Panc1 (cell line): Measurements from ENCODE around the gene PCDHGA6.

Experiments used
- POLR2AphosphoS5 ChIP-seq: IDR thresholded peaks from 2 replicates; pipeline ENCODE4 v1.6.1; 2012; ENCODE audit warnings: mild to moderate bottlenecking, low read depth, low read length, moderate library complexity
- TCF7L2 ChIP-seq: IDR thresholded peaks from 2 replicates; pipeline ENCODE4 v1.6.1; 2011; ENCODE audit warnings: mild to moderate bottlenecking, low read depth, low read length, inconsistent platforms
- TF ChIP-seq, protein P1 (sequence below): fragments of 450-650 bp; IDR thresholded peaks from 2 replicates; pipeline ENCODE4 v1.5.1; 2017; ENCODE audit warnings: mild to moderate bottlenecking
- TF ChIP-seq, protein P2 (sequence below), 2 experiments: IDR thresholded peaks; 2 replicates each; pipeline ENCODE4 v1.6.1; 2011 to 2012; ENCODE audit warnings: low read depth in 2 of 2, control low read depth in 1 of 2, low read length in 1 of 2, mild to moderate bottlenecking in 1 of 2, moderate library complexity in 1 of 2; ENCODE audit not compliant: insufficient read depth in 1 of 2

DNA sequence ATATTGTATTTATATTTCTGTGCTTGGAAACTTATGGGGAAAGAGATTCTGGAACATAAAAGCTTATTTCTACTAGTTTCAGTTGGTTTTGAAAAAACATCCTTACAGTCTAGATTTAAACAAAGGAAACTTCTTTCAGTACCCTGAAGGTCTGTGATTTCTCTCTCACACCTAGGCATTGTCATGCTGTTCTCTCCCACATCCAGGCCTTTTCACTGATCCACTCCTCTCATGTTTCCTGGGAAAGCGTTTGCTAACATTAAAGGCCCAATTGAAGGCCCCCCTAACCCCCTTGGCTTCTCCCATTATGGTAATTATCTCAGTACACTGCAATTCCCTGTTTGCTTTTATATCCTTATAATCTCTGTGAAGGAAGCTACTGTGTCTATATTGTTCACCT is 30.9 kb upstream of the PCDHGA6 start:
- TF ChIP-seq, protein P1, sequence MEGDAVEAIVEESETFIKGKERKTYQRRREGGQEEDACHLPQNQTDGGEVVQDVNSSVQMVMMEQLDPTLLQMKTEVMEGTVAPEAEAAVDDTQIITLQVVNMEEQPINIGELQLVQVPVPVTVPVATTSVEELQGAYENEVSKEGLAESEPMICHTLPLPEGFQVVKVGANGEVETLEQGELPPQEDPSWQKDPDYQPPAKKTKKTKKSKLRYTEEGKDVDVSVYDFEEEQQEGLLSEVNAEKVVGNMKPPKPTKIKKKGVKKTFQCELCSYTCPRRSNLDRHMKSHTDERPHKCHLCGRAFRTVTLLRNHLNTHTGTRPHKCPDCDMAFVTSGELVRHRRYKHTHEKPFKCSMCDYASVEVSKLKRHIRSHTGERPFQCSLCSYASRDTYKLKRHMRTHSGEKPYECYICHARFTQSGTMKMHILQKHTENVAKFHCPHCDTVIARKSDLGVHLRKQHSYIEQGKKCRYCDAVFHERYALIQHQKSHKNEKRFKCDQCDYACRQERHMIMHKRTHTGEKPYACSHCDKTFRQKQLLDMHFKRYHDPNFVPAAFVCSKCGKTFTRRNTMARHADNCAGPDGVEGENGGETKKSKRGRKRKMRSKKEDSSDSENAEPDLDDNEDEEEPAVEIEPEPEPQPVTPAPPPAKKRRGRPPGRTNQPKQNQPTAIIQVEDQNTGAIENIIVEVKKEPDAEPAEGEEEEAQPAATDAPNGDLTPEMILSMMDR: no peak
- TF ChIP-seq, protein P2, sequence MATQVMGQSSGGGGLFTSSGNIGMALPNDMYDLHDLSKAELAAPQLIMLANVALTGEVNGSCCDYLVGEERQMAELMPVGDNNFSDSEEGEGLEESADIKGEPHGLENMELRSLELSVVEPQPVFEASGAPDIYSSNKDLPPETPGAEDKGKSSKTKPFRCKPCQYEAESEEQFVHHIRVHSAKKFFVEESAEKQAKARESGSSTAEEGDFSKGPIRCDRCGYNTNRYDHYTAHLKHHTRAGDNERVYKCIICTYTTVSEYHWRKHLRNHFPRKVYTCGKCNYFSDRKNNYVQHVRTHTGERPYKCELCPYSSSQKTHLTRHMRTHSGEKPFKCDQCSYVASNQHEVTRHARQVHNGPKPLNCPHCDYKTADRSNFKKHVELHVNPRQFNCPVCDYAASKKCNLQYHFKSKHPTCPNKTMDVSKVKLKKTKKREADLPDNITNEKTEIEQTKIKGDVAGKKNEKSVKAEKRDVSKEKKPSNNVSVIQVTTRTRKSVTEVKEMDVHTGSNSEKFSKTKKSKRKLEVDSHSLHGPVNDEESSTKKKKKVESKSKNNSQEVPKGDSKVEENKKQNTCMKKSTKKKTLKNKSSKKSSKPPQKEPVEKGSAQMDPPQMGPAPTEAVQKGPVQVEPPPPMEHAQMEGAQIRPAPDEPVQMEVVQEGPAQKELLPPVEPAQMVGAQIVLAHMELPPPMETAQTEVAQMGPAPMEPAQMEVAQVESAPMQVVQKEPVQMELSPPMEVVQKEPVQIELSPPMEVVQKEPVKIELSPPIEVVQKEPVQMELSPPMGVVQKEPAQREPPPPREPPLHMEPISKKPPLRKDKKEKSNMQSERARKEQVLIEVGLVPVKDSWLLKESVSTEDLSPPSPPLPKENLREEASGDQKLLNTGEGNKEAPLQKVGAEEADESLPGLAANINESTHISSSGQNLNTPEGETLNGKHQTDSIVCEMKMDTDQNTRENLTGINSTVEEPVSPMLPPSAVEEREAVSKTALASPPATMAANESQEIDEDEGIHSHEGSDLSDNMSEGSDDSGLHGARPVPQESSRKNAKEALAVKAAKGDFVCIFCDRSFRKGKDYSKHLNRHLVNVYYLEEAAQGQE (IDR thresholded peaks at IDR 0.05; ENCODE audit: insufficient read depth in 1 of 2, low read depth in 2 of 2, low read length in 1 of 2): no peak
- TF ChIP-seq TCF7L2 (no peak), POLR2AphosphoS5 (no peak)
